Measurements from ENCODE around the gene LIMD2.

LIMD2 gene

DNA sequence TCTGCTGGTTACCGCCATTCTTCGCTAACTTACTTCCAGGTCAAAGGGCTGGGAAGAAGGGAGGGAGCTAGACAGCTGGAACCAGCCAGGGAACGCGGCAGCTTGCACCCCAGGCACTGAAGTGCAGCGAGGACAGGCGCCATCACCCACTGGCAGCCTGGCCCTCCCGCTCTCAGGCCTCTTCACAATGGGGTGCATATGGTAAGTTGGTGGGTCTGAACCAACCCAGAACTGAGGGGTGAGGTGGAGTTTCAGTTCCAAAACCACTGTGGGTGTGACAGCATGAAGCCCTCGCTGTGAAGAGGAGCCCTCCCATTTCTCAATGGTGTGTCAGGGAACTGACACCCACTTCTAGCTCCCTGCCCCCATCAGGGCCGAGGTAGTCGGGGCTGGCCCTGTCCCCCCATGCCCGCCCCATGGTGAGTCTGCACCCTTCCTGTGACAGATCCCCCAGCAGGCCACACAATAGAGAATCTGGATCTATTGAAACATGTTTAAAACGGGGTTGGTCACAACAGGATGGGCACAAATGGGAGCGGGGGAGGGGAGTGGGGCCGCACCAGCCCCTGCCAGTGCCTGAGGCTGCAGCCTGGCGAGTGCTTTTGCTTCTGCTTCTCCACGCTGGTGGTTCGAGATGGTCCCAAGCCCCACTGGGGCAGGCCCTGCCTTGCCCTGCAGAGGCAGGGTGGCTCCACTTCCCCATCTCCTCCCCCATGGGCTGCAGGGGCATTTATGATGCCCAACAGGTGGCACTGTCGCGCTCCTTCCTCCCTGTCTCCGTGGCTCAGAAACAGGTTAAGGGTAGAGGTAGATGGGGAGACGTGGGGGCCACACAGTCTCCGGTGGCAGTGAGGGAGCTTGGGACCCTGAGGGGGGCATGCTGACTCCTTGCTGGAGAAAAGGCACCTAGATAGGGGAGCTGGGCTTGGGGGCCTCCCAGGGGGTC lies 2.3 kb downstream of the LIMD2 start:
- H3K4me3 ChIP-seq (ENCODE audit: low read length), result no peak overlapping the region
- DNase-seq (ENCODE audit: low read depth), result peak; percentile 64
- TF ChIP-seq, protein P1, sequence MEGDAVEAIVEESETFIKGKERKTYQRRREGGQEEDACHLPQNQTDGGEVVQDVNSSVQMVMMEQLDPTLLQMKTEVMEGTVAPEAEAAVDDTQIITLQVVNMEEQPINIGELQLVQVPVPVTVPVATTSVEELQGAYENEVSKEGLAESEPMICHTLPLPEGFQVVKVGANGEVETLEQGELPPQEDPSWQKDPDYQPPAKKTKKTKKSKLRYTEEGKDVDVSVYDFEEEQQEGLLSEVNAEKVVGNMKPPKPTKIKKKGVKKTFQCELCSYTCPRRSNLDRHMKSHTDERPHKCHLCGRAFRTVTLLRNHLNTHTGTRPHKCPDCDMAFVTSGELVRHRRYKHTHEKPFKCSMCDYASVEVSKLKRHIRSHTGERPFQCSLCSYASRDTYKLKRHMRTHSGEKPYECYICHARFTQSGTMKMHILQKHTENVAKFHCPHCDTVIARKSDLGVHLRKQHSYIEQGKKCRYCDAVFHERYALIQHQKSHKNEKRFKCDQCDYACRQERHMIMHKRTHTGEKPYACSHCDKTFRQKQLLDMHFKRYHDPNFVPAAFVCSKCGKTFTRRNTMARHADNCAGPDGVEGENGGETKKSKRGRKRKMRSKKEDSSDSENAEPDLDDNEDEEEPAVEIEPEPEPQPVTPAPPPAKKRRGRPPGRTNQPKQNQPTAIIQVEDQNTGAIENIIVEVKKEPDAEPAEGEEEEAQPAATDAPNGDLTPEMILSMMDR (IDR thresholded peaks at IDR 0.05; ENCODE audit: insufficient read depth, low read depth, low read length, missing control alignments), result peak; percentile 62

DNA sequence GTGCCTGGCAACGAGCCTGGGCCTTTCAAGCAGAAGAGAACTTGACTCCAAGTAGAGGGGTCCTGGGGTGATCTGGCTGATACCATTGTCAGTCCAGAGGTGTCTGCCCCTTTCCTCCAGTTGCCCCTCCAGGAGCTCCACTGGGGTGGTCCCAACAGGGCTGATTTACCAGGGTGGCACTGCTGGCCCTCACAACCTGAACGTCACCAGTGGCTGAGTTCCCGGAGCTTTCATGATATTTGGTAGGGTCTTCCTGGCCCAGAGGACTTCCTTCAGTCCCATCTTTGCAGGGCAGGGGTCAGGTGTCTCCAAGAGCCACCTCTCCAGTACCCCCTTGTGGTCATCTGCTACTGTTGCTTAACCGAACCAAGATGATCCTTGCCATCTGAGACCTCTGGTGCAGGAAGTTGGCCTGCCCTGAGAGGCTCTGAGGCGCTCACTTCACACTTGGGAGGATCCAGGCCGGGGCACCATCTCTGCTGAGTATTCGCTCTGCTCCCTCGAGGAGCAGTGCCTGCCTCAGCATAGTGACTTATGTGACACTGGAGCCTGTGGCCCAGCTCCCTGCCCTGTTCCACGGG lies 3.5 kb downstream of the LIMD2 start:
- no peak overlapping the region for H3K4me3 ChIP-seq (ENCODE audit: low read length)
- TF ChIP-seq, protein P1 (IDR thresholded peaks at IDR 0.05; ENCODE audit: insufficient read depth, low read depth, low read length, missing control alignments), result peak; percentile 4

DNA sequence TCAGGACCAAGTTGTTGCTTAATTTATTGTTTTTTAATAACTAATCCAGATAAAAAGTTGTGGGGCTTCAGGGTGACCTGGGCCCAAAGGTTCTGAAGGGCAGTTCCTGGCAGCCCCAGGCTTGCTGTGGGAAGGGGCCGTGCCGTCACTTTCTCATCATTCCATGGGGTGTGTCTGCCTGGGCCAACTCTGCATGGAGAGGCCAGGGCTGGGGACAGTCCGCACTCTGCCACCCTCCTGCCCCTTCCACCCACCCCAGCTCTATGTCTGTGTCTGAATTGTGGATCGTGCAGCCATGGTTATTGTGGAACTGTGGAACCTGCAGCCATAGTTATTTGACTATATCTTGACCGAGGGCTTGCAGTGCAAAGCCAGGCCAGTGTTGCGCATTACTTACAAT lies 4.0 kb downstream of the LIMD2 start:
- TF ChIP-seq, protein P1 (IDR thresholded peaks at IDR 0.05; ENCODE audit: insufficient read depth, low read depth, low read length, missing control alignments), result no peak
- no peak for DNase-seq (ENCODE audit: low read depth)
- no peak overlapping the region for H3K4me3 ChIP-seq (ENCODE audit: low read length)

More for the DNA sequence above, 3.5 kb downstream of the LIMD2 start:
- no peak for DNase-seq (ENCODE audit: low read depth)

DNA sequence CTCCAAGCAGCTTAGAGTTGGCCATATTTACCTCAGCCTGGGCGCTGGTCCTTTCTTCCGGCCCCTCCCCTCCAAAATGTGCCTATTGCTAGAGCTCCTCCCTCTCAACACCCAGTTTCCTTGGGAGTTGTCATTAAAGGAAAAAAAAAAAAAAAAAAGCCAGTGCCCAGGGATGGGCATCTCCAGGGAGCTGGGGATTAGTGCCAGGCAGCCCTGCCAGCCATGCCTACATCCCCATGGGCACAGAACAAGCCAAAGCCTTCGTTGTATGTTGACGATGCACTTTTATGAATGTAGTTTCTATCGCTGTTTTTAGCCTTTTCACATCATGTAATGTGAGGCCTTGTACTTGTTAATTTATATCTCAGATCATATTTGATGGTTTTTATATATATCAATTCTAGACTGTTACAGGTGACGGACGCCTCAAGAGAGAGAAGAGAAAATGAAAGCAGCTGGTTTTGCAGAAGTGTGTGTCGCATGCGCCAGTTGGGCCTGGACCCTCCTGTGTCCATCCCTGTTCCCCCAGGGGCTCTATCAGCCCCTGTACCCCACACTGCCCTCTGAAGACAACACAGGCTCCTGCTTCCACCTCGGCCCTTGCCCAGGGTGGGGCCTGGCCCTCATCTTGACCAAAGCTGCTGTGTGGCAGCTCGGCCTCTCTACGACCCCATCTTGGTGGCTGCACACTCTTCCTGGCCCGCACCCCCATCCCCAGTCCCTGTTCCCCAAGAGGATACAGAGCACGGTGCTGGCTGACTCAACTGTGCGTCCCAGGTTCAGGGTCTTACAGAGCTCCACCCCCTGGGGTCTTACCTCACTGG lies 4.8 kb downstream of the LIMD2 start:
- TF ChIP-seq, protein P1 (IDR thresholded peaks at IDR 0.05; ENCODE audit: insufficient read depth, low read depth, low read length, missing control alignments), result no peak
- H3K4me3 ChIP-seq (ENCODE audit: low read length), result no peak overlapping the region
- no peak for DNase-seq (ENCODE audit: low read depth)

DNA sequence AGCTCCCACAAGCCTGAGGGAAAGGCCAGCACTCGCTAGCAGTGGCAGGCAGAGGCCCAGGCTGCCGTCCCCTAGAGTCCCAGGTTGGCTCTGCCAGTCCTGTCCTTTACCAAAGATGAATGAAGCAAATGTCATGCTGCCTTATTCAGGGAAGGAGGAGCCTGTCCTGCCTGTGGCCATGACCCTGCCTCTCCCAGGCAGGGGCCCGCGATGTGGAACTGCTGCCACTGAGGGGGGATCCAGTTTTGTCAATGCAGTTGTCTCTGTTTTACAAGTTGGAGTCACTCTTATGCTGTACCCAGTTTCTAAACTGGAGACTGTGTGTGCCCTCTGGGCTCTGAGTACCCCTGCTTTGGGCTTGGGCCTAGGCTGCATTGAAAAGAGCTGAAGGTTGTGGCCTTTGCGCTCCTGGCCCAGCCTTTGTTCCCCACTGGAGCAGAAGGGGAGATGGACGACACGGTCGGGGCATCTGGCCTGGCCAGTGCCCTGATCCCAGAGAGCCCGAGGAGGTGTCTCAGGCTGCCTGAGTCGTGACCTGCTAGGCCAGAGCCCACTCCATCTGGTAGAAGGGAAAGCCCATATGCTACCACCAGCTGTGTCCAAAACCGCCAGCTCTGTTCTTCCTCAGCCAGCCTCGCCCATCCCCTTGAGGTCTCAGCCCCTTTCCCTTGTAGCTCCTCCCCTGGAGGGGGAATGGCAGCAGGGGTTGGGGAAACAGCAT lies 5.5 kb downstream of the LIMD2 start:
- no peak for DNase-seq (ENCODE audit: low read depth)
- TF ChIP-seq, protein P1 (IDR thresholded peaks at IDR 0.05; ENCODE audit: insufficient read depth, low read depth, low read length, missing control alignments), result no peak

DNA sequence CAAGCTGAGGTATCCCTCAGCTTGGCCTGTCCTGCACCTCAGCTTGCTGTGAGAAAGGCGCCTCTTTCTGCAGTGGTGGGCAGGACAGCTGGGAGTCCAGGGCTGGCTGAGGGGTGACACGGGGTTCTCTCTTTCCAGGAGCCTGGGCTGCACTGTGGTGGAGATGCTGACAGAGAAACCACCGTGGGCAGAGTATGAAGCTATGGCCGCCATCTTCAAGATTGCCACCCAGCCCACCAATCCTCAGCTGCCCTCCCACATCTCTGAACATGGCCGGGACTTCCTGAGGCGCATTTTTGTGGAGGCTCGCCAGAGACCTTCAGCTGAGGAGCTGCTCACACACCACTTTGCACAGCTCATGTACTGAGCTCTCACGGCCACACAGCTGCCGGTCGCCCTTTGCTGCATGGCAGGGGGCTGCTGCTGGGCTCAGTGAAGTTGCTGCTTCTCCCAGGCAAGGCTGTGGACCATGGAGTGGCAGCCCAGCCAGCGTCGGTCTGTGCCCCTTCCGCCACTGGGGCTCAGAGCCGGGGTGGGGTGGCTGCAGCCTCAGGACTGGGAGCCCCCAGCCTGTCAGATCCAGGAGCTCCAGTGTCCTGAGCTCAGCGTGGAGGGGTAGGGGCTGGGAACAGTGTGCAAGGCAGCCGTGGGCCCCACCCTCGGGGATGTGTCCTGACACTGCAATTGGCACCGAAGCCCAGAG lies 6.4 kb downstream of the LIMD2 start:
- DNase-seq (ENCODE audit: low read depth), result no peak
- TF ChIP-seq, protein P1 (IDR thresholded peaks at IDR 0.05; ENCODE audit: insufficient read depth, low read depth, low read length, missing control alignments), result no peak
- H3K4me3 ChIP-seq (ENCODE audit: low read length), result no peak overlapping the region

More for the DNA sequence above, 5.5 kb downstream of the LIMD2 start:
- H3K4me3 ChIP-seq (ENCODE audit: low read length), result no peak overlapping the region

All from epithelial cell of esophagus (primary cell).